Neutrophil (primary cell): Measurements from ENCODE around the gene EML6.

Experiments
- H3K27ac ChIP-seq: fragments of 200-600 bp; sonication (generic); 2 replicates; pipeline ENCODE4 v1.5.1; 2016; ENCODE audit warnings: mild to moderate bottlenecking, moderate library complexity
- H3K27me3 ChIP-seq: fragments of 200-600 bp; sonication (generic); 2 replicates; pipeline ENCODE4 v1.6.0; 2016; ENCODE audit warnings: mild to moderate bottlenecking
- H3K36me3 ChIP-seq: fragments of 200-600 bp; sonication (generic); 2 replicates; pipeline ENCODE4 v1.5.1; 2017
- H3K4me1 ChIP-seq, 2 experiments: fragments of 200-600 bp in 1 of 2; sonication (generic) in 1 of 2; 1 replicate in 1 of 2; 2 replicates in 1 of 2; pipeline versions ENCODE4 v1.5.1 to v1.6.1; 2013 to 2016; ENCODE audit warnings: low read depth in 1 of 2, low read length in 1 of 2, mild to moderate bottlenecking in 1 of 2, moderate library complexity in 1 of 2; ENCODE audit not compliant: control insufficient read depth in 1 of 2, insufficient read depth in 1 of 2
- H3K4me3 ChIP-seq, 2 experiments: fragments of 200-600 bp in 1 of 2; sonication (generic) in 1 of 2; 1 replicate in 1 of 2; 2 replicates in 1 of 2; pipeline ENCODE4 v1.5.1; 2013 to 2016; ENCODE audit warnings: low read depth in 1 of 2, low read length in 1 of 2, mild to moderate bottlenecking in 1 of 2, moderate library complexity in 1 of 2
- H3K9me3 ChIP-seq: fragments of 200-600 bp; sonication (generic); 2 replicates; pipeline ENCODE4 v1.5.1; 2016
- CTCF ChIP-seq: fragments of 200-600 bp; sonication (generic); IDR thresholded peaks from 2 replicates; pipeline ENCODE4 v1.5.1; 2016; ENCODE audit warnings: antibody characterized with exemption

Gene EML6

GRCh38 chr2:54947646-54948045, 224.2 kb downstream of the EML6 start:
- no peak overlapping the region for H3K27ac ChIP-seq
- H3K4me1 ChIP-seq, result no peaks in the 10 kb centered on the region

GRCh38 chr2:54948120-54948519, 224.7 kb downstream of the EML6 start:
- H3K27me3 ChIP-seq, result no peaks in the 10 kb centered on the region
- no peak overlapping the region for H3K4me3 ChIP-seq
- no peak for TF ChIP-seq CTCF
- H3K27ac ChIP-seq, result no peak overlapping the region
- H3K4me1 ChIP-seq, result no peaks in the 10 kb centered on the region
- no peaks in the 10 kb centered on the region for H3K9me3 ChIP-seq
- H3K36me3 ChIP-seq, result no peaks in the 10 kb centered on the region

More at GRCh38 chr2:54947646-54948045, 224.2 kb downstream of the EML6 start:
- no peak overlapping the region for H3K4me3 ChIP-seq
- no peak for TF ChIP-seq CTCF
- H3K9me3 ChIP-seq, result no peaks in the 10 kb centered on the region
- no peaks in the 10 kb centered on the region for H3K36me3 ChIP-seq
- no peaks in the 10 kb centered on the region for H3K27me3 ChIP-seq

GRCh38 chr2:54949431-54949830, 226.0 kb downstream of the EML6 start:
- H3K4me3 ChIP-seq, result no peak overlapping the region
- H3K27me3 ChIP-seq, result no peaks in the 10 kb centered on the region
- TF ChIP-seq CTCF, result no peak
- no peaks in the 10 kb centered on the region for H3K36me3 ChIP-seq
- no peaks in the 10 kb centered on the region for H3K4me1 ChIP-seq
- H3K27ac ChIP-seq, result no peak overlapping the region
- no peaks in the 10 kb centered on the region for H3K9me3 ChIP-seq

- Histone ChIP-seq H3K36me3 (no peaks in the 10 kb centered on the region), H3K4me1 (peaks cover 0 to 8% of the 10 kb centered on the region in 2 experiments), H3K4me3 (no peak overlapping the region), H3K27ac (no peak overlapping the region), H3K27me3 (no peaks in the 10 kb centered on the region), H3K9me3 (no peaks in the 10 kb centered on the region)
- no peak for TF ChIP-seq CTCF
These were observed 227.3 kb downstream of the EML6 start for GRCh38 chr2:54950811-54951210.

- no peak for TF ChIP-seq CTCF
- peaks cover 0 to 10% of the 10 kb centered on the region in 2 experiments for H3K4me1 ChIP-seq
- H3K9me3 ChIP-seq, result no peaks in the 10 kb centered on the region
- no peak overlapping the region for H3K27ac ChIP-seq
- H3K4me3 ChIP-seq, result no peak overlapping the region
- no peaks in the 10 kb centered on the region for H3K36me3 ChIP-seq
- no peaks in the 10 kb centered on the region for H3K27me3 ChIP-seq
These were observed 229.0 kb downstream of the EML6 start for GRCh38 chr2:54952425-54952824.

- peaks cover 0 to 10% of the 10 kb centered on the region in 2 experiments for H3K4me1 ChIP-seq
- TF ChIP-seq CTCF, result no peak
- H3K9me3 ChIP-seq, result no peaks in the 10 kb centered on the region
- no peaks in the 10 kb centered on the region for H3K27me3 ChIP-seq
- no peaks in the 10 kb centered on the region for H3K36me3 ChIP-seq
- H3K4me3 ChIP-seq, result no peak overlapping the region
- no peak overlapping the region for H3K27ac ChIP-seq
These were observed 229.6 kb downstream of the EML6 start for GRCh38 chr2:54952978-54953456.
